GM12801 (cell line): Measurements from ENCODE around the gene ACSL3.

Source experiments
- TF ChIP-seq, protein P1 (sequence below): IDR thresholded peaks from one replicate; pipeline ENCODE4 v1.5.1; 2011; ENCODE audit warnings: control low read depth; ENCODE audit not compliant: insufficient read length; ENCODE audit errors: extremely low read depth

Gene ACSL3

GRCh38 chr2:222976521-222977061 lies 115.8 kb downstream of the ACSL3 start:
- TF ChIP-seq, protein P1, sequence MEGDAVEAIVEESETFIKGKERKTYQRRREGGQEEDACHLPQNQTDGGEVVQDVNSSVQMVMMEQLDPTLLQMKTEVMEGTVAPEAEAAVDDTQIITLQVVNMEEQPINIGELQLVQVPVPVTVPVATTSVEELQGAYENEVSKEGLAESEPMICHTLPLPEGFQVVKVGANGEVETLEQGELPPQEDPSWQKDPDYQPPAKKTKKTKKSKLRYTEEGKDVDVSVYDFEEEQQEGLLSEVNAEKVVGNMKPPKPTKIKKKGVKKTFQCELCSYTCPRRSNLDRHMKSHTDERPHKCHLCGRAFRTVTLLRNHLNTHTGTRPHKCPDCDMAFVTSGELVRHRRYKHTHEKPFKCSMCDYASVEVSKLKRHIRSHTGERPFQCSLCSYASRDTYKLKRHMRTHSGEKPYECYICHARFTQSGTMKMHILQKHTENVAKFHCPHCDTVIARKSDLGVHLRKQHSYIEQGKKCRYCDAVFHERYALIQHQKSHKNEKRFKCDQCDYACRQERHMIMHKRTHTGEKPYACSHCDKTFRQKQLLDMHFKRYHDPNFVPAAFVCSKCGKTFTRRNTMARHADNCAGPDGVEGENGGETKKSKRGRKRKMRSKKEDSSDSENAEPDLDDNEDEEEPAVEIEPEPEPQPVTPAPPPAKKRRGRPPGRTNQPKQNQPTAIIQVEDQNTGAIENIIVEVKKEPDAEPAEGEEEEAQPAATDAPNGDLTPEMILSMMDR = no peak

DNA sequence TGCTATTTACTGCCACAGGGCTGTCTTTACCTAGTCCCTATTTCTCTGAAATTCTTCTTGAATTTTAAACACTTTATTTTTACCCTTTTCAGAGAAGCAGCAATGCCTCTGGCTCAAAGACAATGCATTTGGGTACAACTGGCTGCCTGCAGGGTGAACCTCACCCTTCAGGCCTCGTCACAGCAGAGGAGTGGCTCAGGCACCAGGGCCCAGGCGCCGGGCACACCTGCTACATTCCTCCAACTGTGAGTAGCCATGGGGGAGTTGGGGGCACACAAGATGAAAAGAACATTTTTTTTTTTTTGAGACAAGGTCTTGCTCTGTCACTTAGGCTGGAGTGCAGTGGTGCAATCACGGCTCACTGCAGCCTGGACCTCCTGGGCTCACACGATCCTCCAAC lies 116.3 kb downstream of the ACSL3 start:
- TF ChIP-seq, protein P1 = no peak

DNA sequence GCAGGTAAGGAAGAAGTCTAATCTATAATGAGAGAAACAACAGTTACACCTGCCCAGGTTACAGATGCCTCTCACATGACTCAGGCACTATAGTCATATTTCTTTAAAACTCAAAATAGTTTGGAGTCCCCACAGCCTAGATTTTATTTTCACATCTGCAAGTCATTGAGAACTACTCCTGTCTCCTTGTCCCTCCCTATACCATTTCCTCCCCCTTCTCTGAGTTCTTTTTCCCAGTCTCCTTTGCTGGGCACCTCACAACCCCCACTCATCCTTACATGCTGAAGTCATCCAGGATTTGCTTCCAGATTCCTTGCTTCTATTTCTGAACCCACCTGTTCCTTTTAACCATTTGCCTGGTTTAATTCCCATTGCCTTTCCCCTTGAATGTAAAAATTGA lies 118.0 kb downstream of the ACSL3 start:
- TF ChIP-seq, protein P1 = no peak

DNA sequence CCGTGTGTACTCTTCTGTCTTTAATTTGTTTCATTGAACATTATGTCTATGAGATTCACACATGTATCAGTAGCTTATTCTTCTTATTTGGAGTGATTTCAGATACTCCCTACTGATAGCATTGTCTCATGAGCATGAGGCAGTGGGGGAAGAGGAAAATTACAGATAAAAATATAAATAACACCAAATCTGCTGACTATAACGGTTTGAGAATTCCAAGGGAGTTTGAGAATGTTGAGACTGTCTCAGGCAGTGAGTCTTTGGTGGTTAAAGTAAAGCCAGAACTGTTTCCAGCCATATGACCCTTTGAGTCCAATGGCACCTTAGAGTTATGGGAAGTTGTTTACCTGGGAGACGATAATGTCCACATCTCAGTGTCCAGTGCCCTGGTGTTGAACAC lies 118.6 kb downstream of the ACSL3 start:
- TF ChIP-seq, protein P1 = no peak

- TF ChIP-seq, protein P1 = no peak
Observed at GRCh38 chr2:222982010-222982908, 121.4 kb downstream of the ACSL3 start.

GRCh38 chr2:222982909-222983265 lies 122.1 kb downstream of the ACSL3 start:
- TF ChIP-seq, protein P1 = no peak

DNA sequence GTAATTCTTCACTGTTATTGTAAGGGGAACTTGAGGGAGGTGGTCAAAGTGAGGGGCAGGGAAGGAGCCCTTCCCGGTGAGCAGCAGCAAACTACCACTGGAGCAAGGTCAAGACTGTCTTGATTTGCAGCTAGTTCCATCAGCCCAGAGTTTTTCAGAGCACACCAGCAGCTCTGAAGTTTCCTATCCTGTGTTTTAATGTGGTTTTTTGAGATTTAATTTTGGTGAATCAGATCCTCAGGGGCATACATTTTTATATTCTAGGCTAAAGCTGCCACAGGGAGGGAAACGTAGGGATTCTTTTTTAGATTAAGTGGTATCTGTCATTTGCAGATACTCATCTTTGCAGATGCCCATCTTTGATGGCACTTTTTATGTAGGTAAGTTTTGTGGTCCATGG lies 124.1 kb downstream of the ACSL3 start:
- TF ChIP-seq, protein P1 = no peak
